A673 (cell line): ENCODE results near the gene XPO5.

Source experiments
- EZH2 ChIP-seq: fragments of 200-600 bp; sonication (generic); IDR thresholded peaks from 2 replicates; pipeline ENCODE4 v1.6.1; 2017; ENCODE audit warnings: borderline replicate concordance, low read depth, mild to moderate bottlenecking, mixed read lengths, antibody characterized with exemption, low read length; ENCODE audit not compliant: poor library complexity, severe bottlenecking
- TF ChIP-seq, protein P1 (sequence below): fragments of 300-800, 200-600 bp; sonication (generic); conservative IDR thresholded peaks from 2 replicates; pipeline ENCODE4 v1.5.1; 2017; ENCODE audit warnings: low read depth, mild to moderate bottlenecking, antibody characterized with exemption, low read length, moderate library complexity, mixed read lengths

GRCh38 chr6:43508481-43509141 is 67.2 kb downstream of the XPO5 start:
- no peak for TF ChIP-seq EZH2
- TF ChIP-seq, protein P1, sequence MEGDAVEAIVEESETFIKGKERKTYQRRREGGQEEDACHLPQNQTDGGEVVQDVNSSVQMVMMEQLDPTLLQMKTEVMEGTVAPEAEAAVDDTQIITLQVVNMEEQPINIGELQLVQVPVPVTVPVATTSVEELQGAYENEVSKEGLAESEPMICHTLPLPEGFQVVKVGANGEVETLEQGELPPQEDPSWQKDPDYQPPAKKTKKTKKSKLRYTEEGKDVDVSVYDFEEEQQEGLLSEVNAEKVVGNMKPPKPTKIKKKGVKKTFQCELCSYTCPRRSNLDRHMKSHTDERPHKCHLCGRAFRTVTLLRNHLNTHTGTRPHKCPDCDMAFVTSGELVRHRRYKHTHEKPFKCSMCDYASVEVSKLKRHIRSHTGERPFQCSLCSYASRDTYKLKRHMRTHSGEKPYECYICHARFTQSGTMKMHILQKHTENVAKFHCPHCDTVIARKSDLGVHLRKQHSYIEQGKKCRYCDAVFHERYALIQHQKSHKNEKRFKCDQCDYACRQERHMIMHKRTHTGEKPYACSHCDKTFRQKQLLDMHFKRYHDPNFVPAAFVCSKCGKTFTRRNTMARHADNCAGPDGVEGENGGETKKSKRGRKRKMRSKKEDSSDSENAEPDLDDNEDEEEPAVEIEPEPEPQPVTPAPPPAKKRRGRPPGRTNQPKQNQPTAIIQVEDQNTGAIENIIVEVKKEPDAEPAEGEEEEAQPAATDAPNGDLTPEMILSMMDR: no peak
